H1 (cell line): ENCODE data around the gene SAA2. TPM values are rescaled to one million over a fixed set of nuclear protein-coding genes. Genes with fewer than 3 reads are reported as not detected.

Experiments used
- CTCF ChIA-PET: fragments of 300-600 bp; sonication (Branson Sonifier 250); formaldehyde crosslinking; loops from one replicate; lab custom pipeline; 2021; ENCODE audit not compliant: partially characterized antibody; lab: Charles Lee
- POLR2A ChIA-PET: fragments of 300-600 bp; sonication (Branson Sonifier 250); formaldehyde crosslinking; loops from one replicate; lab custom pipeline; 2021; ENCODE audit warnings: inconsistent platforms; ENCODE audit not compliant: partially characterized antibody; lab: Charles Lee
- DNase-seq, 2 experiments: peaks; one replicate each; pipeline versions ENCODE4 v3.0.0 to v3.0.0-alpha.2; 2010 to 2022; ENCODE audit warnings: low spot score in 2 of 2, low read depth in 1 of 2, mixed read lengths in 1 of 2
- FAIRE-seq: peaks from 2 replicates; lab custom pipeline; 2011; peaks lifted over from hg19 to GRCh38; lab: Jason Lieb, UNC
- H2AFZ ChIP-seq: 2 replicates; pipeline ENCODE4 v1.8.1; 2012; ENCODE audit warnings: low read length, inconsistent platforms
- H2AK5ac ChIP-seq: 2 replicates; pipeline ENCODE4 v1.6.1; 2013; ENCODE audit warnings: low read depth, low read length
- H2BK120ac ChIP-seq: replicated peaks from 2 replicates; pipeline ENCODE3; 2013; ENCODE audit warnings: low read depth, low read length, inconsistent platforms
- H2BK12ac ChIP-seq: 2 replicates; pipeline ENCODE4 v1.6.1; 2013; ENCODE audit warnings: low read depth, low read length
- H2BK15ac ChIP-seq: 2 replicates; pipeline ENCODE4 v1.6.1; 2013; ENCODE audit warnings: low read length
- H2BK20ac ChIP-seq: 2 replicates; pipeline ENCODE4 v1.6.1; 2013; ENCODE audit warnings: low read length
- H2BK5ac ChIP-seq: 2 replicates; pipeline ENCODE4 v1.6.1; 2013; ENCODE audit warnings: low read depth, low read length
- H3K14ac ChIP-seq: 2 replicates; pipeline ENCODE4 v1.6.1; 2013; ENCODE audit warnings: inconsistent platforms; ENCODE audit not compliant: insufficient read length
- H3K18ac ChIP-seq: 2 replicates; pipeline ENCODE4 v1.6.1; 2013; ENCODE audit warnings: low read length; ENCODE audit errors: extremely low read depth
- H3K23ac ChIP-seq: 2 replicates; pipeline ENCODE4 v1.6.1; 2013; ENCODE audit warnings: inconsistent platforms; ENCODE audit not compliant: insufficient read length
- H3K23me2 ChIP-seq: 2 replicates; pipeline ENCODE4 v1.6.1; 2013; ENCODE audit warnings: low read depth, low read length
- H3K27ac ChIP-seq: 2 replicates; pipeline ENCODE4 v1.6.1; 2011; ENCODE audit warnings: low read depth, low read length, inconsistent platforms
- H3K27me3 ChIP-seq, 4 experiments: replicated peaks in 1 of 4; 1 replicate in 1 of 4; 2 replicates in 3 of 4; pipeline versions ENCODE4 v1.6.1 to v1.8.1; 2011 to 2013; ENCODE audit warnings: low read length in 3 of 4, mild to moderate bottlenecking in 3 of 4, inconsistent platforms in 2 of 4, mixed read lengths in 2 of 4, moderate library complexity in 1 of 4; ENCODE audit not compliant: control insufficient read depth in 3 of 4, insufficient read depth in 3 of 4; ENCODE audit errors: extremely low read depth in 1 of 4
- H3K36me3 ChIP-seq, 4 experiments: 2 replicates each; pipeline versions ENCODE4 v1.6.1 to v1.8.1; 2011 to 2013; ENCODE audit warnings: mild to moderate bottlenecking in 4 of 4, low read length in 3 of 4, moderate library complexity in 2 of 4, control low read depth in 1 of 4, inconsistent platforms in 1 of 4; ENCODE audit not compliant: insufficient read depth in 4 of 4, control insufficient read depth in 2 of 4
- H3K4ac ChIP-seq: replicated peaks from 2 replicates; pipeline ENCODE3; 2013; ENCODE audit warnings: low read length, low read depth, mixed read lengths, inconsistent platforms; ENCODE audit not compliant: insufficient read length
- H3K4me1 ChIP-seq, 4 experiments: replicated peaks in 1 of 4; 1 replicate in 1 of 4; 2 replicates in 3 of 4; pipeline versions ENCODE4 v1.6.1 to v1.8.1; 2011 to 2013; ENCODE audit warnings: low read length in 3 of 4, inconsistent platforms in 2 of 4, mixed read lengths in 1 of 4; ENCODE audit not compliant: insufficient read depth in 4 of 4, control insufficient read depth in 3 of 4
- H3K4me2 ChIP-seq, 2 experiments: 2 replicates each; pipeline versions ENCODE4 v1.6.1 to v1.8.1; 2011 to 2013; ENCODE audit warnings: low read depth in 2 of 2, low read length in 2 of 2, control low read depth in 1 of 2, inconsistent platforms in 1 of 2, mild to moderate bottlenecking in 1 of 2; ENCODE audit not compliant: insufficient read depth in 1 of 2
- H3K4me3 ChIP-seq, 4 experiments: fragments of 200-600, 300-600 bp in 1 of 4; sonication (generic), shearing (Covaris generic), sonication (Bioruptor Twin) in 1 of 4; 2 replicates each; pipeline versions ENCODE4 v1.5.1 to v1.8.1; 2011 to 2016; ENCODE audit warnings: low read length in 4 of 4, low read depth in 3 of 4, control low read depth in 2 of 4, inconsistent platforms in 2 of 4, mild to moderate bottlenecking in 2 of 4, mixed read lengths in 1 of 4, moderate library complexity in 1 of 4; ENCODE audit not compliant: insufficient read depth in 2 of 4; ENCODE audit errors: extremely low read depth in 1 of 4
- H3K56ac ChIP-seq: replicated peaks from 2 replicates; pipeline ENCODE3; 2013; ENCODE audit warnings: low read depth, mild to moderate bottlenecking, mixed read lengths, low read length, inconsistent platforms; ENCODE audit not compliant: insufficient read length
- H3K79me1 ChIP-seq: 2 replicates; pipeline ENCODE4 v1.6.1; 2013; ENCODE audit warnings: low read depth, low read length, control low read depth
- H3K79me2 ChIP-seq, 2 experiments: 2 replicates each; pipeline versions ENCODE4 v1.6.1 to v1.8.1; 2012 to 2013; ENCODE audit warnings: low read length in 2 of 2, mild to moderate bottlenecking in 2 of 2, inconsistent platforms in 1 of 2; ENCODE audit not compliant: insufficient read depth in 2 of 2, control insufficient read depth in 1 of 2
- H3K9ac ChIP-seq, 4 experiments: replicated peaks in 1 of 4; 1 replicate in 1 of 4; 2 replicates in 3 of 4; pipeline versions ENCODE4 v1.6.1 to v1.8.1; 2011 to 2013; ENCODE audit warnings: low read depth in 3 of 4, low read length in 3 of 4, control low read depth in 2 of 4, mild to moderate bottlenecking in 2 of 4, moderate library complexity in 2 of 4, inconsistent platforms in 1 of 4; ENCODE audit errors: extremely low read depth in 1 of 4
- H3K9me3 ChIP-seq, 2 experiments: 2 replicates each; pipeline versions ENCODE4 v1.6.1 to v1.8.1; 2012 to 2013; ENCODE audit warnings: mild to moderate bottlenecking in 2 of 2, moderate library complexity in 2 of 2, control low read depth in 1 of 2, inconsistent platforms in 1 of 2, low read depth in 1 of 2, low read length in 1 of 2, mixed read lengths in 1 of 2; ENCODE audit not compliant: insufficient read depth in 2 of 2
- H4K20me1 ChIP-seq, 2 experiments: replicated peaks in 1 of 2; 2 replicates each; pipeline versions ENCODE3 to v1.8.1; 2011 to 2013; ENCODE audit warnings: inconsistent platforms in 2 of 2, low read length in 2 of 2, mild to moderate bottlenecking in 1 of 2; ENCODE audit not compliant: insufficient read depth in 2 of 2, control insufficient read depth in 1 of 2
- H4K5ac ChIP-seq: 2 replicates; pipeline ENCODE4 v1.6.1; 2013; ENCODE audit warnings: low read length, low read depth, mixed read lengths, inconsistent platforms; ENCODE audit not compliant: insufficient read length
- H4K8ac ChIP-seq: 2 replicates; pipeline ENCODE4 v1.8.0; 2013; ENCODE audit warnings: mild to moderate bottlenecking, moderate library complexity, low read length, inconsistent platforms; ENCODE audit not compliant: insufficient read depth; ENCODE audit errors: extremely low read depth
- H4K91ac ChIP-seq: replicated peaks from 2 replicates; pipeline ENCODE3; 2013; ENCODE audit warnings: low read length, mixed read lengths, inconsistent platforms; ENCODE audit not compliant: insufficient read length
- GABPA ChIP-seq: IDR thresholded peaks from 2 replicates; pipeline ENCODE4 v1.6.1; 2011; ENCODE audit warnings: mild to moderate bottlenecking, low read length, moderate library complexity, borderline replicate concordance; ENCODE audit not compliant: insufficient read depth
- GTF2F1 ChIP-seq: IDR thresholded peaks from 2 replicates; pipeline ENCODE4 v1.6.1; 2012; ENCODE audit warnings: low read depth, low read length, improper control_type of control experiment, borderline replicate concordance
- HDAC2 ChIP-seq, 2 experiments: fragments of 300-600 bp in 1 of 2; sonication (generic) in 1 of 2; IDR thresholded peaks; 2 replicates each; pipeline ENCODE4 v1.6.1; 2011 to 2012; ENCODE audit warnings: low read depth in 2 of 2, low read length in 2 of 2, mild to moderate bottlenecking in 2 of 2, moderate library complexity in 2 of 2, borderline replicate concordance in 1 of 2, inconsistent platforms in 1 of 2
- TAF7 ChIP-seq: optimal IDR thresholded peaks from 2 replicates; pipeline ENCODE3; 2011; ENCODE audit warnings: low read depth, mild to moderate bottlenecking, inconsistent platforms, low read length, moderate library complexity, borderline replicate concordance
- WGBS, 2 experiments: shearing (Covaris generic) in 1 of 2; methylation state at CpG; one replicate each; pipeline versions ENCODE4 v1.1.6 to v1.1.7; 2013 to 2015; ENCODE audit warnings: low lambda C conversion rate in 2 of 2, mixed read lengths in 2 of 2, inconsistent platforms in 1 of 2, low coverage in 1 of 2, missing lambda C conversion rate in 1 of 2; ENCODE audit not compliant: insufficient replicate concordance in 2 of 2, insufficient coverage in 1 of 2, insufficient read length in 1 of 2; ENCODE audit errors: extremely low coverage in 1 of 2, missing lambda C conversion rate in 1 of 2; 5-methylcytosine and 5-hydroxymethylcytosine counted together
- polyA plus RNA-seq, 7 experiments: library from polyadenylated mRNA; depleted of rRNA in 3 of 7; stranded (reverse) in 5 of 7; unstranded in 2 of 7; fragments of >200 nt in 5 of 7; fragments of 200-250 nt in 2 of 7; gene quantifications; 1 replicate in 5 of 7; 2 replicates in 1 of 7; 4 replicates in 1 of 7; pipeline versions ENCODE4 v1.2.1 to v1.2.3, GENCODE V29; 2011 to 2013; ENCODE audit warnings: missing spikeins in 2 of 7, mixed read lengths in 2 of 7
- total RNA-seq: library from RNA; stranded (reverse); fragmentation: NEBNext Ultra II Directional; extraction: Animal tissue kit (Norgen Biotek cat#: 25700); gene quantifications from 2 replicates; pipeline ENCODE4 v1.2.1, GENCODE V29; 2021

The SAA2 gene
- total and polyA plus RNA-seq, 2 of the 8 experiments (the other 6 are each of a cell fraction or from before 2014, with no cell fraction given) = not detected

GRCh38 chr11:18229501-18229900, 19.0 kb downstream of the SAA2 start:
- Histone ChIP-seq H3K23ac (no peak overlapping the region), H2AK5ac (no peak overlapping the region; the same call in 1 of the 2 replicates), H3K9me3 (no peaks in the 10 kb centered on the region), H3K4me2 (no peak overlapping the region), H2BK12ac (no peak overlapping the region), H2BK15ac (no peak overlapping the region), H2BK5ac (no peak overlapping the region), H3K4ac (no peak overlapping the region), H2AFZ (no peak overlapping the region), H3K9ac (no peak overlapping the region), H4K5ac (no peak overlapping the region), H4K20me1 (no peaks in the 10 kb centered on the region), H3K79me2 (no peaks in the 10 kb centered on the region), H3K79me1 (no peaks in the 10 kb centered on the region), H3K4me3 (no peak overlapping the region), H3K4me1 (no peaks in the 10 kb centered on the region), H4K8ac (no peak overlapping the region), H3K36me3 (no peaks in the 10 kb centered on the region), H3K23me2 (no peaks in the 10 kb centered on the region), H2BK120ac (no peak overlapping the region), H3K14ac (no peak overlapping the region), H3K56ac (no peak overlapping the region), H3K27ac (no peak overlapping the region), H2BK20ac (no peak overlapping the region), H3K18ac (no peak overlapping the region), H4K91ac (no peak overlapping the region), H3K27me3 (no peaks in the 10 kb centered on the region)
- ChIA-PET CTCF (interaction anchor here (3.9 to 4.8 kb wide), 2 partner anchors 14 to 26 kb away, joined by 10 to 17 read pairs; no protein-coding TSS in a partner anchor), POLR2A (no interaction called here)
- DNase-seq = no peak
- WGBS, 2 experiments = 92% methylated on average over 2 of the region's 3 CpGs; no CpG with 5 or more reads in 1 of the 2 experiments
- no peak for FAIRE-seq
- TF ChIP-seq GTF2F1 (no peak), GABPA (no peak), TAF7 (no peak), HDAC2 (IDR thresholded peaks at IDR 0.05; ENCODE audit: borderline replicate concordance in 1 of 2, low read depth in 2 of 2, low read length in 2 of 2) (no peak)
